Kidney epithelial cell (primary cell): Measurements from ENCODE around the gene PLD2. TPM values are rescaled to one million over a fixed set of nuclear protein-coding genes. Genes with fewer than 3 reads are reported as not detected.

ENCODE experiments used
- DNase-seq: peaks from one replicate; pipeline ENCODE4 v3.0.0-alpha.2; 2010; ENCODE audit warnings: low read depth
- H3K27me3 ChIP-seq: 2 replicates; pipeline ENCODE4 v1.6.0; 2011; ENCODE audit warnings: low read length; ENCODE audit not compliant: control insufficient read depth, insufficient read depth
- H3K36me3 ChIP-seq: 2 replicates; pipeline ENCODE4 v1.5.1; 2011; ENCODE audit warnings: low read length; ENCODE audit not compliant: control insufficient read depth, insufficient read depth
- H3K4me3 ChIP-seq: 2 replicates; pipeline ENCODE4 v1.5.1; 2011; ENCODE audit warnings: low read depth, mild to moderate bottlenecking, control low read depth, low read length
- CTCF ChIP-seq: IDR thresholded peaks from 2 replicates; pipeline ENCODE4 v1.5.1; 2011; ENCODE audit warnings: mild to moderate bottlenecking, moderate library complexity, low read length, control low read depth, inconsistent platforms; ENCODE audit not compliant: insufficient read depth, poor library complexity, severe bottlenecking
- total RNA-seq: library from RNA; depleted of rRNA; stranded (reverse); fragments of >200 nt; gene quantifications from 2 replicates; pipeline ENCODE4 v1.2.3, GENCODE V29; 2015

The PLD2 gene
- total RNA-seq, 1 donor from 2014 or later, result 17.4 TPM

- no peak overlapping the region for H3K4me3 ChIP-seq
- H3K27me3 ChIP-seq, result peaks cover 42% of the 10 kb centered on the region
- no peak for TF ChIP-seq CTCF
- DNase-seq, result no peak
- H3K36me3 ChIP-seq, result no peaks in the 10 kb centered on the region
These were observed 26.5 kb upstream of the PLD2 start for GRCh38 chr17:4780325-4780955.

DNA sequence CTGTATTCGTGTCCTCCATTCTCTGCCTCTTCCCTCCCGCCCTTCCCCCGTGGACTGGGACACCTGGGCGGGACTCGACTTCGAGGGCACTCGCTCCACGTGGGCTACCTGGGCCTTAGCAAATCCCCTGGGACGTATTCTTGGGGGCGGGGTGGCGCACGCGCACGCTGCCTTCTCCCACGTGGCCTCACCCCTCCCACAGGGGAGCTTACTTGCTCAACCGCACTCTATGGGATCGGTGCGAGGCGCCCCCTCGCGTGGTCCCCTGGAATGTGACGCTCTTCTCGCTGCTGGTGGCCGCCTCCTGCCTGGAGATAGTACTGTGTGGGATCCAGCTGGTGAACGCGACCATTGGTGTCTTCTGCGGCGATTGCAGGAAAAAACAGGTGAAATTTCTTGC, 24.3 kb upstream of the PLD2 start:
- TF ChIP-seq CTCF, result no peak
- no peak for DNase-seq
- H3K27me3 ChIP-seq, result peaks cover 58% of the 10 kb centered on the region
- no peaks in the 10 kb centered on the region for H3K36me3 ChIP-seq
- no peak overlapping the region for H3K4me3 ChIP-seq

DNA sequence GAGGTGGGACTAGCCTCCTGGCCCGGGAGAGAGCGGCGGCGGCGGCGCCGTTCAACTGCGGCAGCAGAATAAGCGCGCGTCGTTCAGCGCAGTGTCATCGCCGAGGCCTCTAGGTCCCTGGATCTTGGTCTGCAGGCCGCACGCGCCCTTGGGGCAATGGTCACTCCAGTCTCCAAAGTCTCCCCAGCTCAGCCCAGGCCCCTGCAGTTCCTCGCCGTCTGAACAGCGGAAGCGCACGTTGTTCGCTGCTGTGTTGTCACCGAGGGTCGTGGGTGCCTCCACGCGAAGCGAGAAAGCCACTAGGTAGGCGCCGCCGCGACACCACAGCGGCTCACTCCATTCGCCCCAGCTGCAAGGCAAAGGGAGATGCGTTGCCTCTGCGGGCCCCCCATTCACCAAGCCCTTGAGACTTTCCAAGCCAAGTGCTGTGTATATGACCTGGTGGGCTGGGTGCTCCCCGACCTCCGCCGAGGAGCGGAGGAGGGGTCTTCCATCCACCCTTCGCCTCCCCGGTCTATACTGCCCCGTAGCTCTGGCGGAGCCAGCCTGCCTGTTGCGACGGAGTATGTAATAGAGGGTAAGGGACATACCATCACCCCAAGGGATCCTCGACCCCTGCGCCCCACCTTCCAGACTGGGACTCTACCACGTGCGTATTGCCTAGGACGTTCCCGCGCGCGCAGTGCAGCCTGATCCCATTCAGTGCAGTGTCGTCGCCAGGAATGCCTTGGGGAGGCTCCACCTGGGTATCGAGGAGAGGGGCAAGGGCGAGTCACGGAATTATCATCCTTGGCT, 21.4 kb upstream of the PLD2 start:
- peaks cover 58% of the 10 kb centered on the region for H3K27me3 ChIP-seq
- no peak for DNase-seq
- H3K4me3 ChIP-seq, result no peak overlapping the region
- H3K36me3 ChIP-seq, result no peaks in the 10 kb centered on the region
- no peak for TF ChIP-seq CTCF

DNA sequence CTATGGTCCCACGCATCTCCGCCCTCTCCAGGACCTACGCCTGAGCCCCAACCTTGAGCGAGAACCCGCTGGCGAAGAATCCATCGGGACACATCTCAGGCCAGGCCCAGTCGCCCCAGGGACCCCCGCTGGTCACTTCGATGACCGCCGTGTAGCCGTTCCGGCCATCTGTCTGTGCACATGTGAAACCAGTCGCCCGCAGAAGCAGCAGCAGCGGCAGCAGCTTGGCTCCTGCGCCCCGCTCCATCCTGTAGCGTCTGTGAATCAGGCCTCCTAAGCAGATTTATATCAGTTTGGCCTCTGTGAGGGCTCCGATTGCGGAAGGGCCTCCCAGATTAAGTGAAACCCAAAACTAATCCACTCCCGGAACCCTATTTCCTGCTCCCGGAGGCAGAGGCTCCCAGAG, 20.8 kb upstream of the PLD2 start, which contains the start of gene VMO1:
Gene VMO1 (minus strand): TSS at position 259 of the 406 bp plus-strand sequence. CDS start 12 bp downstream, at position 247.
- Histone ChIP-seq H3K4me3 (no peak within 1 kb of the TSS), H3K36me3 (no peaks in the 10 kb centered on the region), H3K27me3 (peaks cover 55% of the 10 kb centered on the region)
- no peak for DNase-seq
- TF ChIP-seq CTCF, result no peak

- TF ChIP-seq CTCF, result no peak
- Histone ChIP-seq H3K4me3 (no peak overlapping the region), H3K36me3 (no peaks in the 10 kb centered on the region), H3K27me3 (peaks cover 55% of the 10 kb centered on the region)
- DNase-seq, result no peak
These were observed 20.4 kb upstream of the PLD2 start for GRCh38 chr17:4786516-4786915.
